ENCODE results near the gene C1orf52. TPM values are rescaled to one million over a fixed set of nuclear protein-coding genes. Genes with fewer than 3 reads are reported as not detected.

C1orf52 gene
- total and polyA plus RNA-seq, 2 of the 13 experiments (the other 11 are each of a cell fraction or from before 2014, with no cell fraction given) = 19.4 to 27.4 TPM

- TF ChIP-seq, protein P1, sequence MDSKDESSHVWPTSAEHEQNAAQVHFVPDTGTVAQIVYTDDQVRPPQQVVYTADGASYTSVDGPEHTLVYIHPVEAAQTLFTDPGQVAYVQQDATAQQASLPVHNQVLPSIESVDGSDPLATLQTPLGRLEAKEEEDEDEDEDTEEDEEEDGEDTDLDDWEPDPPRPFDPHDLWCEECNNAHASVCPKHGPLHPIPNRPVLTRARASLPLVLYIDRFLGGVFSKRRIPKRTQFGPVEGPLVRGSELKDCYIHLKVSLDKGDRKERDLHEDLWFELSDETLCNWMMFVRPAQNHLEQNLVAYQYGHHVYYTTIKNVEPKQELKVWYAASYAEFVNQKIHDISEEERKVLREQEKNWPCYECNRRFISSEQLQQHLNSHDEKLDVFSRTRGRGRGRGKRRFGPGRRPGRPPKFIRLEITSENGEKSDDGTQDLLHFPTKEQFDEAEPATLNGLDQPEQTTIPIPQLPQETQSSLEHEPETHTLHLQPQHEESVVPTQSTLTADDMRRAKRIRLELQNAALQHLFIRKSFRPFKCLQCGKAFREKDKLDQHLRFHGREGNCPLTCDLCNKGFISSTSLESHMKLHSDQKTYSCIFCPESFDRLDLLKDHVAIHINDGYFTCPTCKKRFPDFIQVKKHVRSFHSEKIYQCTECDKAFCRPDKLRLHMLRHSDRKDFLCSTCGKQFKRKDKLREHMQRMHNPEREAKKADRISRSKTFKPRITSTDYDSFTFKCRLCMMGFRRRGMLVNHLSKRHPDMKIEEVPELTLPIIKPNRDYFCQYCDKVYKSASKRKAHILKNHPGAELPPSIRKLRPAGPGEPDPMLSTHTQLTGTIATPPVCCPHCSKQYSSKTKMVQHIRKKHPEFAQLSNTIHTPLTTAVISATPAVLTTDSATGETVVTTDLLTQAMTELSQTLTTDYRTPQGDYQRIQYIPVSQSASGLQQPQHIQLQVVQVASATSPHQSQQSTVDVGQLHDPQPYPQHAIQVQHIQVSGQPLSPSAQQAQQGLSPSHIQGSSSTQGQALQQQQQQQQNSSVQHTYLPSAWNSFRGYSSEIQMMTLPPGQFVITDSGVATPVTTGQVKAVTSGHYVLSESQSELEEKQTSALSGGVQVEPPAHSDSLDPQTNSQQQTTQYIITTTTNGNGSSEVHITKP (CRISPR knock-in tag; IDR thresholded peaks at IDR 0.05; ENCODE audit: low read depth) = no peak
- TF ChIP-seq ZNF710 (CRISPR knock-in tag; IDR thresholded peaks at IDR 0.05; ENCODE audit: borderline replicate concordance) (no peak), ZNF30 (CRISPR knock-in tag; IDR thresholded peaks at IDR 0.05) (no peak), ZSCAN21 (CRISPR knock-in tag; IDR thresholded peaks at IDR 0.05; ENCODE audit: borderline replicate concordance) (peak; percentile 28), ARID3A (IDR thresholded peaks at IDR 0.05; ENCODE audit: low read depth, low read length) (no peak), TEAD2 (CRISPR knock-in tag; IDR thresholded peaks at IDR 0.05) (no peak), ZNF776 (CRISPR knock-in tag; IDR thresholded peaks at IDR 0.05) (peak; percentile 21; the same call in 1 of the 2 replicates), SOX6 (IDR thresholded peaks at IDR 0.05) (no peak), SOX6 (CRISPR knock-in tag; IDR thresholded peaks at IDR 0.05) (no peak), ZNF251 (CRISPR knock-in tag; IDR thresholded peaks at IDR 0.05) (no peak), ARID2 (CRISPR knock-in tag; IDR thresholded peaks at IDR 0.05; ENCODE audit: borderline replicate concordance) (no peak), ZNF547 (CRISPR knock-in tag; IDR thresholded peaks at IDR 0.05) (no peak; the same call in 1 of the 2 replicates), GFI1 (CRISPR knock-in tag; IDR thresholded peaks at IDR 0.05; ENCODE audit: borderline replicate concordance) (0 out of 2 replicates have a peak, but pooled peaks have one; percentile 57), ZBTB20 (CRISPR knock-in tag; IDR thresholded peaks at IDR 0.05; ENCODE audit: borderline replicate concordance, low read depth) (no peak), HNRNPK (IDR thresholded peaks at IDR 0.05; ENCODE audit: low read depth, low read length, poor library complexity, severe bottlenecking) (no peak), ELF1 (CRISPR knock-in tag; IDR thresholded peaks at IDR 0.05) (no peak), AGO2 (optimal IDR thresholded peaks at IDR 0.05; ENCODE audit: low read depth, low read length) (no peak), ZIK1 (CRISPR knock-in tag; IDR thresholded peaks at IDR 0.05; ENCODE audit: borderline replicate concordance, low read depth) (no peak; the same call in 1 of the 2 replicates), ZNF430 (CRISPR knock-in tag; IDR thresholded peaks at IDR 0.05) (no peak), YEATS2 (CRISPR knock-in tag; IDR thresholded peaks at IDR 0.05; ENCODE audit: borderline replicate concordance) (no peak), SSRP1 (CRISPR knock-in tag; IDR thresholded peaks at IDR 0.05) (no peak), FOXO1 (CRISPR knock-in tag; IDR thresholded peaks at IDR 0.05) (no peak; the same call in 1 of the 2 replicates), HNRNPL (IDR thresholded peaks at IDR 0.05; ENCODE audit: low read depth, low read length) (no peak)
Measured at GRCh38 chr1:85200463-85201339, 58.8 kb downstream of the C1orf52 start, which contains the start of gene SYDE2 (continued).

Data from HepG2 (cell line).